MM.1S (cell line): Measurements from ENCODE around the gene ENPP1.
"Not testable (repeated sequence)": the region's sequence is repeated elsewhere in the genome, so short reads cannot be mapped to it uniquely, and the experiment has no call there.

Source experiments
- DNase-seq: peaks from one replicate; pipeline ENCODE4 v3.0.0-alpha.2; 2015
- H2AFZ ChIP-seq: fragments of 300-600 bp; sonication (generic); 2 replicates; pipeline ENCODE4 v1.6.0; 2016; ENCODE audit warnings: antibody characterized with exemption, low read length
- H3F3A ChIP-seq: fragments of 300-600 bp; sonication (generic); 2 replicates; pipeline ENCODE4 v1.6.1; 2016; ENCODE audit warnings: mild to moderate bottlenecking, antibody characterized with exemption, low read length, moderate library complexity, mixed read lengths; ENCODE audit not compliant: insufficient read depth
- H3K27ac ChIP-seq: fragments of 300-600 bp; sonication (generic); 2 replicates; pipeline ENCODE4 v1.5.1; 2016; ENCODE audit warnings: mild to moderate bottlenecking, low read length
- H3K27me3 ChIP-seq: fragments of 300-600 bp; sonication (generic); replicated peaks from 2 replicates; pipeline ENCODE4 v1.6.0; 2016; ENCODE audit warnings: low read length; ENCODE audit not compliant: insufficient read depth
- H3K36me3 ChIP-seq: fragments of 300-600 bp; sonication (generic); replicated peaks from 2 replicates; pipeline ENCODE4 v1.6.1; 2016; ENCODE audit warnings: mild to moderate bottlenecking, low read length, mixed read lengths; ENCODE audit not compliant: insufficient read depth
- H3K4me1 ChIP-seq: fragments of 300-600 bp; sonication (generic); 2 replicates; pipeline ENCODE4 v1.6.1; 2016; ENCODE audit warnings: low read length, mixed read lengths
- H3K4me2 ChIP-seq: fragments of 300-600 bp; sonication (generic); 2 replicates; pipeline ENCODE4 v1.6.0; 2016; ENCODE audit warnings: low read depth, low read length
- H3K4me3 ChIP-seq: fragments of 300-600 bp; sonication (generic); 2 replicates; pipeline ENCODE4 v1.5.1; 2016; ENCODE audit warnings: low read length, mixed read lengths
- H3K79me2 ChIP-seq: fragments of 300-600 bp; sonication (generic); 2 replicates; pipeline ENCODE4 v1.6.1; 2016; ENCODE audit warnings: mixed run types, low read length, mixed read lengths
- H3K9ac ChIP-seq: fragments of 300-600 bp; sonication (generic); 2 replicates; pipeline ENCODE4 v1.6.1; 2016; ENCODE audit warnings: low read length, mixed read lengths
- H3K9me2 ChIP-seq: fragments of 300-600 bp; sonication (generic); replicated peaks from 2 replicates; pipeline ENCODE4 v1.6.1; 2016; ENCODE audit warnings: mild to moderate bottlenecking, low read length, mixed read lengths; ENCODE audit not compliant: insufficient read depth
- H3K9me3 ChIP-seq: fragments of 300-600 bp; sonication (generic); replicated peaks from 2 replicates; pipeline ENCODE4 v1.6.1; 2016; ENCODE audit warnings: mild to moderate bottlenecking, low read length, mixed read lengths; ENCODE audit not compliant: insufficient read depth
- H4K20me1 ChIP-seq: fragments of 300-600 bp; sonication (generic); 2 replicates; pipeline ENCODE4 v1.6.1; 2016; ENCODE audit warnings: mild to moderate bottlenecking, low read length, moderate library complexity, mixed read lengths; ENCODE audit not compliant: insufficient read depth
- CTCF ChIP-seq: fragments of 300-600 bp; sonication (generic); IDR thresholded peaks from 2 replicates; pipeline ENCODE4 v1.5.1; 2016; ENCODE audit warnings: antibody characterized with exemption, low read length, mixed read lengths
- EZH2 ChIP-seq: fragments of 300-600 bp; sonication (generic); optimal IDR thresholded peaks from 2 replicates; pipeline ENCODE3; 2017; ENCODE audit warnings: low read depth, mild to moderate bottlenecking, antibody characterized with exemption, low read length, mixed read lengths
- EZH2phosphoT487 ChIP-seq: fragments of 300-600 bp; sonication (generic); IDR thresholded peaks from 2 replicates; pipeline ENCODE4 v1.6.1; 2018; ENCODE audit warnings: antibody characterized with exemption, low read length

The ENPP1 gene

DNA sequence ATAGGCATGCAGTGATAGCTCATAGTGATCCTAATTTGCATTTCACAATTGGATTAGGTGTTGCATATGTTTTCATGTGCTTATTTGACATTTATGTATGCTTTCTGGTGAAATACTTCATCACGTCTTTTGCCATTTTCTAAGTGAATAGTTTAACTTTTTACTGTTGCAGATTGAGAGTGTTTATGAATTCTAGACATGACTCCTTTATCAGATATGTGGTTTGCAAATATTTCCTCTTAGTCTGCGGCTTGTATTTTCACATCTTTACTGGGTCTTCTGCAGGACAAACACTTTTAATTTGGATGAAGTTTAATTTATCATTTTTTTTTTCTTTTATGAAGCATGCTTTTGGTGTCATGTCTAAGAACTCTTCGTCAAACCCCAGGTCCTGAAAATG, 104.1 kb downstream of the ENPP1 start:
- H3K36me3 ChIP-seq, result no peaks in the 10 kb centered on the region
- no peaks in the 10 kb centered on the region for H3K27me3 ChIP-seq
- H3K9ac ChIP-seq, result no peak overlapping the region
- peaks cover 8% of the 10 kb centered on the region for H3F3A ChIP-seq
- no peaks in the 10 kb centered on the region for H3K79me2 ChIP-seq
- no peaks in the 10 kb centered on the region for H3K9me3 ChIP-seq
- peaks cover 19% of the 10 kb centered on the region for H3K4me1 ChIP-seq
- H2AFZ ChIP-seq, result no peak overlapping the region
- no peaks in the 10 kb centered on the region for H4K20me1 ChIP-seq
- no peak overlapping the region for H3K4me2 ChIP-seq
- H3K9me2 ChIP-seq, result no peaks in the 10 kb centered on the region
- H3K4me3 ChIP-seq, result no peak overlapping the region
- TF ChIP-seq EZH2phosphoT487 (no peak), EZH2 (no peak), CTCF (no peak)
- H3K27ac ChIP-seq, result no peak overlapping the region
- no peak for DNase-seq

DNA sequence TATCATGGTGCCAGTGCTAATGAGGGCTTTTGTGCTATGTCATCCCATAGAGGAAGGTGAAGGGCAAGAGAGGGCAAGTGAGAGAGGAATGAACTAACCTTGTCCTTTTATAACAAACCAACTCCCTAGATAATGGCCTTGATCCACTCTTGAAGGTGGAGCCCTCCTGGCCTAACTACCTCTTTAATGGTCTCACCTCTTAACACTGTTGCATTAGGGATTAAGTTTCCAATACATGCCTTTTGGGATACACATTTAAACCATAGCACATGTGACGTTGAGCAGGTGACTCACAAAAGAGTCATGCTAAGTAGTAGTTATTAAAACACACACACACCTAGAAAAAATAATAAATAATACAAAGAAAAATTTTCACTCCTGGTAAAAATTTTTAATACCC, 106.4 kb downstream of the ENPP1 start:
- Histone ChIP-seq H3F3A (peaks cover 25% of the 10 kb centered on the region), H2AFZ (no peak overlapping the region), H3K4me1 (peaks cover 40% of the 10 kb centered on the region), H3K36me3 (no peaks in the 10 kb centered on the region), H4K20me1 (no peaks in the 10 kb centered on the region), H3K9ac (no peak overlapping the region), H3K4me3 (no peak overlapping the region), H3K9me3 (no peaks in the 10 kb centered on the region), H3K27ac (no peak overlapping the region), H3K27me3 (no peaks in the 10 kb centered on the region), H3K9me2 (no peaks in the 10 kb centered on the region), H3K79me2 (no peaks in the 10 kb centered on the region), H3K4me2 (no peak overlapping the region)
- TF ChIP-seq CTCF, result no peak
- TF ChIP-seq EZH2phosphoT487, result no peak
- TF ChIP-seq EZH2, result no peak
- no peak for DNase-seq

DNA sequence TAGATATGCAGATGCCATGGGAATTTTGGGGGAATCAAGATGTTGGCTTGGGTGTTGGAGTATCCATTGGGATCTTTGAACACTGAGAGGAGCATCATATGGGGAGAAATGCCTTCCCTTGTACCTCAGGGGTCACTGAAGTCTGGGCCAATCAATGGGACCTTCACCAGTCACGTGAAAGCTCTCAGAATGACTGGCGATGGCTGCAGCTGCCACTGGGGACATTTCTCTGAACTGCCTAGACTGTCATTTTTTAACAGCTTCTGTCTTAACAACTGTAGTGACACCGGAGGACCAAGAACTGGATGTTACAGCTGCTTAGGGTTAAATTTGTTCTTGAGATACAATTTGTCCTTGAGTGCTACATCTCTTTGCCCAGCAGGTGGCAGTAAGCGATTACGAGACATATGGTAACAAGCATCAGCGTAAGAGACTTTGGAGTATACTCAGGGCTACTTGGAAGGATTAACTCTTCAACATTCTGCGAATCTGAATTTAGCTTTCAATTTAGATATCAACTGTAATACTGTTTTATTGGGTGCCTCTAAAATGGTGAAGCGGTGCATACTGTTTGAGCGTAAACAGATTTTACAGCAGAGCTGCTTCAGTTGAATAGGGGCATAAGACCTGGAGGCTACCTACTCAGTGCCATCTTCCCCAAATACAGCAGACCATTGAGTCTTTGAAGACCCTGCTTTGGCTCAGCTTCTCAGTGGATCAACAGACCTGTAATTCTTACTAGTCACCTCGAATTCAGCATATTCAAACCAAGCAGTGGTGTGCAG, 107.3 kb downstream of the ENPP1 start:
- TF ChIP-seq EZH2, result no peak
- peak; percentile 90 for TF ChIP-seq CTCF
- peaks cover 38% of the 10 kb centered on the region for H3K4me1 ChIP-seq
- H3K27me3 ChIP-seq, result no peaks in the 10 kb centered on the region
- no peaks in the 10 kb centered on the region for H4K20me1 ChIP-seq
- no peaks in the 10 kb centered on the region for H3K9me2 ChIP-seq
- H3F3A ChIP-seq, result peaks cover 25% of the 10 kb centered on the region
- peak overlapping the region; percentile 10; the same call in 1 of the 2 replicates for H3K4me2 ChIP-seq
- peak; percentile 74 for DNase-seq
- H3K27ac ChIP-seq, result no peak overlapping the region
- H3K79me2 ChIP-seq, result no peaks in the 10 kb centered on the region
- H3K4me3 ChIP-seq, result no peak overlapping the region
- no peaks in the 10 kb centered on the region for H3K9me3 ChIP-seq
- H2AFZ ChIP-seq, result peak overlapping the region; percentile 52; the same call in 1 of the 2 replicates
- no peaks in the 10 kb centered on the region for H3K36me3 ChIP-seq
- H3K9ac ChIP-seq, result no peak overlapping the region

GRCh38 chr6:131916091-131916796, 108.4 kb downstream of the ENPP1 start:
- H3K9ac ChIP-seq, H3K27me3 ChIP-seq, H4K20me1 ChIP-seq, H3K4me3 ChIP-seq, H2AFZ ChIP-seq, H3K79me2 ChIP-seq, H3K9me3 ChIP-seq, H3K36me3 ChIP-seq, H3K9me2 ChIP-seq, DNase-seq, H3K27ac ChIP-seq: not testable (repeated sequence)
- peaks cover 42% of the 10 kb centered on the region for H3K4me1 ChIP-seq
- peaks cover 25% of the 10 kb centered on the region for H3F3A ChIP-seq
- H3K4me2 ChIP-seq, result peak overlapping the region; percentile 75; the same call in 1 of the 2 replicates
